Adrenal gland (tissue), 12 donors: Measurements from ENCODE around the gene THADA. TPM values are rescaled to one million over a fixed set of nuclear protein-coding genes. Genes with fewer than 3 reads are reported as not detected.
A peak's percentile ranks its signal among the peaks of the same experiment; 100 is the strongest.

ENCODE experiments used
- DNase-seq, 7 donors: peaks; one replicate each; pipeline ENCODE4 v3.0.0-alpha.2; 2019 to 2020
- H3K27ac ChIP-seq, 5 donors: fragments of 200-600 bp; sonication (generic) in 4 of 5; 1 replicate in 3 of 5; 2 replicates in 2 of 5; pipeline versions ENCODE4 v1.5.1 to v1.8.0; 2016 to 2020; ENCODE audit warnings: mild to moderate bottlenecking in 1 of 5
- H3K27me3 ChIP-seq: fragments of 200-600 bp; 2 replicates; pipeline ENCODE4 v1.8.0; 2021
- H3K36me3 ChIP-seq, 2 donors: fragments of 200-600 bp; replicated peaks in 1 of 2; 1 replicate in 1 of 2; 2 replicates in 1 of 2; pipeline versions ENCODE4 v1.5.1 to v1.8.0; 2018 to 2022
- H3K4me1 ChIP-seq, 2 donors: fragments of 200-600 bp; replicated peaks in 1 of 2; 1 replicate in 1 of 2; 2 replicates in 1 of 2; pipeline versions ENCODE4 v1.5.1 to v1.8.0; 2018 to 2021
- H3K4me3 ChIP-seq, 4 donors: fragments of 200-600 bp; sonication (generic) in 3 of 4; one replicate each; pipeline ENCODE4 v1.5.1; 2016 to 2018
- H3K9me3 ChIP-seq, 3 donors: fragments of 200-600 bp; sonication (generic) in 1 of 3; replicated peaks in 1 of 3; 1 replicate in 2 of 3; 2 replicates in 1 of 3; pipeline versions ENCODE4 v1.5.1 to v1.8.0; 2016 to 2021
- POLR2A ChIP-seq, 2 donors: fragments of 450-650 bp; IDR thresholded peaks; one replicate each; pipeline ENCODE4 v1.6.1; 2017; ENCODE audit warnings: antibody characterized with exemption in 2 of 2, mild to moderate bottlenecking in 2 of 2, moderate library complexity in 1 of 2
- WGBS, 4 donors: extraction: QIAGEN DNeasy Blood & Tissue Kit in 2 of 4; methylation state at CpG; one replicate each; pipeline versions ENCODE4 v1.1.5 to v1.1.7; 2013 to 2017; 5-methylcytosine and 5-hydroxymethylcytosine counted together
- intact Hi-C, 2 donors: fragments of 100-400 bp; cut with DNase I; formaldehyde crosslinking; loops; one replicate each; pipeline versions ENCODE4 v1.14.1 to v1.15.0; 2022 to 2023
- polyA plus RNA-seq, 3 donors: library from polyadenylated mRNA; stranded (reverse); fragments of 200-250 nt in 2 of 3; fragments of 350-450 nt in 1 of 3; fragmentation: Illumina TruSeq in 1 of 3; extraction: RNeasy Lipid Tissue Mini Kit (QIAGEN cat#74804) in 1 of 3; gene quantifications; one replicate each; pipeline ENCODE4 v1.2.3, GENCODE V29; 2013 to 2014
- total RNA-seq, 9 donors: library from RNA; depleted of rRNA in 4 of 9; stranded (reverse); fragments of >200 nt in 4 of 9; fragments of 120-200 nt in 1 of 9; fragmentation: NEBNext Ultra II Directional in 1 of 9; extraction: Animal tissue kit (Norgen Biotek cat#: 25700) in 1 of 9; gene quantifications; one replicate each; pipeline versions ENCODE4 v1.1.0 to v1.2.4, GENCODE V29; 2013 to 2023
- TF ChIP-seq, protein P1 (sequence below), 6 experiments: fragments of 450-650 bp in 4 of 6; fragments of 200-600 bp in 2 of 6; sonication (generic) in 1 of 6; IDR thresholded peaks; 1 replicate in 5 of 6; 2 replicates in 1 of 6; pipeline versions ENCODE4 v1.5.1 to v1.8.0; 2016 to 2021; ENCODE audit warnings: antibody characterized with exemption in 6 of 6, mild to moderate bottlenecking in 2 of 6, moderate library complexity in 1 of 6
- donor health status: healthy with polysubstance abuse.
- donor health status: Bipolar disorder and iron deficiency.
- donor health status: DM: yes; HTN: yes; CAD: no.
- donor health status: DM: no; HTN: no; CAD: no.
- donor health status: DM: no; HTN: no; CAD: no.
- donor health status: DM: yes; HTN: yes; CAD: no.

Gene THADA
- total and polyA plus RNA-seq, 12 donors, result 14.1 to 38.4 (median 25.4) TPM

DNA sequence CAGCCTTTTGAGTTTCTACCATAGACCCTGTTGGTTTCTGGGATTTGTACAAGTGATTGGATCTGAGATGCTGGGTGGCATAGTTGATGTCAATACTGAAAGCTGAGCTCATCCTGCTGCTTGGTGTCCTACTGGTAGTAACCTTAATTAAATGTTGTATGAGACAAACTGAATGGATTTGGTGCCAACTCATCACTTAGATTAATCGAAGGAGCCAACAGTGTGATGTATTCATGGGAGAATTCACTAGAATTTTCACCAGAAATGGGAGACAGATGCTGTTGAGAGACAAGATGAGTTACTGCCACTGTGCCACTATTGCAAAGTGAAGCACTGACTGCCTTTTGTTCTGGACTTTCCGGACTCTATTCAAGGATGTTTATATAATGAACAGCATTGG, 158.5 kb downstream of the THADA start:
- Histone ChIP-seq H3K4me1 (peaks cover 0 to 31% of the 10 kb centered on the region in 2 donors), H3K27me3 (no peaks in the 10 kb centered on the region), H3K4me3 (no peak overlapping the region), H3K27ac (no peak overlapping the region), H3K36me3 (no peaks in the 10 kb centered on the region), H3K9me3 (no peaks in the 10 kb centered on the region)
- DNase-seq, result no peak
- no peak for TF ChIP-seq POLR2A (IDR thresholded peaks at IDR 0.05)
- TF ChIP-seq, protein P1, sequence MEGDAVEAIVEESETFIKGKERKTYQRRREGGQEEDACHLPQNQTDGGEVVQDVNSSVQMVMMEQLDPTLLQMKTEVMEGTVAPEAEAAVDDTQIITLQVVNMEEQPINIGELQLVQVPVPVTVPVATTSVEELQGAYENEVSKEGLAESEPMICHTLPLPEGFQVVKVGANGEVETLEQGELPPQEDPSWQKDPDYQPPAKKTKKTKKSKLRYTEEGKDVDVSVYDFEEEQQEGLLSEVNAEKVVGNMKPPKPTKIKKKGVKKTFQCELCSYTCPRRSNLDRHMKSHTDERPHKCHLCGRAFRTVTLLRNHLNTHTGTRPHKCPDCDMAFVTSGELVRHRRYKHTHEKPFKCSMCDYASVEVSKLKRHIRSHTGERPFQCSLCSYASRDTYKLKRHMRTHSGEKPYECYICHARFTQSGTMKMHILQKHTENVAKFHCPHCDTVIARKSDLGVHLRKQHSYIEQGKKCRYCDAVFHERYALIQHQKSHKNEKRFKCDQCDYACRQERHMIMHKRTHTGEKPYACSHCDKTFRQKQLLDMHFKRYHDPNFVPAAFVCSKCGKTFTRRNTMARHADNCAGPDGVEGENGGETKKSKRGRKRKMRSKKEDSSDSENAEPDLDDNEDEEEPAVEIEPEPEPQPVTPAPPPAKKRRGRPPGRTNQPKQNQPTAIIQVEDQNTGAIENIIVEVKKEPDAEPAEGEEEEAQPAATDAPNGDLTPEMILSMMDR (IDR thresholded peaks at IDR 0.05), result no peak
- intact Hi-C loops, result no loop called here
- WGBS, 4 donors, result 73 to 80% (median 75%) methylated on average over 2 of the region's 2 CpGs

DNA sequence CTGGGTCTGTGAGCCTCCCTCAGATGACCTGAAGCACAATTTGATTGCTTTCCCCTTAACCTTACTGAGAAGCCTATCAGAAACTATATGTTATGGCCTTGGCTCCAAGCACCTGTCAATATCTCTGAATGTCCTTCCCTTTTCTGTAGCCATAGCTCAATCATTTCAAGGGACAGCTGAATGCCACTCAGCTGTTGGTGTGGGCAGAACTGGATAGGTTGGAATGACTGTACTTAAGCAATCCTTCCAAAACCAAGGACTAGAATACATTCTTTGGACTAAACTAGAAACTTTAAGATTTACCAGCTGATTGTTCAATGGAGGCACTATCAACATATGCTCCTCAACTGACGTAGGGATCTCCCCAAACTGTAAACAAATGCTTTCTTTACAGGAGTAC, 159.4 kb downstream of the THADA start:
- intact Hi-C loops, result no loop called here
- Histone ChIP-seq H3K36me3 (no peaks in the 10 kb centered on the region), H3K27ac (no peak overlapping the region), H3K27me3 (no peaks in the 10 kb centered on the region), H3K4me1 (peaks cover 0 to 31% of the 10 kb centered on the region in 2 donors), H3K4me3 (no peak overlapping the region), H3K9me3 (no peaks in the 10 kb centered on the region)
- WGBS, 4 donors, result 96 to 100% (median 100%) methylated on average over 1 of the region's 1 CpG
- TF ChIP-seq, protein P1 (IDR thresholded peaks at IDR 0.05), result no peak
- no peak for TF ChIP-seq POLR2A (IDR thresholded peaks at IDR 0.05)
- DNase-seq, result no peak

DNA sequence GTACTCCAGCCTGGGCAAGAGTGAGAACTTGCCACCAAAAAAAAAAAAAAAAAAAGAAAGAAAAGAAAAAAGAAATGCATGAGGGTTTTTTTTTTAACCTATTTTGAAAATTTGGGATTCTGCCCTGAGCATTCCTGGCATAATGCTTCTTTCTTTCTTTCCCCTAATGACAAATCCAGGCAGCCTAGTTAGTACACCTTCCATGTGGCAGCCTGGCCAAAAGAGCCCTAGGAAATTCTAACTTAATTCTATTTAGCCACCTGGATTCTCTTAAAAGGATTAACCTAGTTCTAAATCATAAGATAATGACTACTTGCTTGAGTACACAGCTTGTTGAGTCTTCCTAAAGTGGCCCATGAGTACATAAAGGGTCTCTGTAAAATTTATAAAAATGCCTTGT, 160.1 kb downstream of the THADA start:
- Histone ChIP-seq H3K9me3 (no peaks in the 10 kb centered on the region), H3K4me3 (no peak overlapping the region), H3K4me1 (peaks cover 0 to 32% of the 10 kb centered on the region in 2 donors), H3K27me3 (no peaks in the 10 kb centered on the region), H3K27ac (no peak overlapping the region), H3K36me3 (no peaks in the 10 kb centered on the region)
- TF ChIP-seq, protein P1 (IDR thresholded peaks at IDR 0.05), result no peak
- TF ChIP-seq POLR2A (IDR thresholded peaks at IDR 0.05), result no peak
- no peak for DNase-seq
- intact Hi-C loops, result no loop called here

DNA sequence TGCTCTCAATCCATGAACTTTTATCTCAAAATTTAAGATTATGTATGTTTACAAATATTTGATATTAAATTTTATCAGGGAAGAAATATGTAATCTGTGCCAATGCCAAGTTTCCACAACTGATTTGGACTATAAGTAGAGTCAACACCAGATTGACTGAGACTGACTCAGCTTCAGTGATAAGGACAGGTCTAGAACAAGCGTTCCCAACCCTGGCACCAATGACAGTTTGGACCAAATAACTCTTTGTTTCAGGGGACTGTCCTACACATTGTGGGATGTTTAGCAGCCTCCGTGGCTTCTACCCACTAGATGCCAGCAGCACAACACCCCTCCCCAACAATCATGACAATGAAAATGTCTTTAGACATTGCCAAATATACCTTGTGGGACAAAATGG, 165.3 kb downstream of the THADA start:
- intact Hi-C loops, result no loop called here
- TF ChIP-seq POLR2A (IDR thresholded peaks at IDR 0.05), result no peak
- TF ChIP-seq, protein P1 (IDR thresholded peaks at IDR 0.05), result no peak
- DNase-seq, result peak in 5 of 7 donors; percentile 34 to 68 (median 62)
- 36 to 50% (median 46%) methylated on average over 2 of the region's 2 CpGs for WGBS, 4 donors
- H3K27me3 ChIP-seq, result no peaks in the 10 kb centered on the region
- H3K4me1 ChIP-seq, result peaks cover 17 to 35% of the 10 kb centered on the region in 2 donors
- H3K9me3 ChIP-seq, result no peaks in the 10 kb centered on the region
- peak overlapping the region in 3 of 5 donors; percentile 6 to 71 (median 27) for H3K27ac ChIP-seq
- H3K4me3 ChIP-seq, result no peak overlapping the region
- no peaks in the 10 kb centered on the region for H3K36me3 ChIP-seq
